Right atrium auricular region (tissue), 2 donors: Measurements from ENCODE around the gene MRFAP1L1. TPM values are rescaled to one million over a fixed set of nuclear protein-coding genes. Genes with fewer than 3 reads are reported as not detected.
A peak's percentile ranks its signal among the peaks of the same experiment; 100 is the strongest.

ENCODE experiments used
- DNase-seq: peaks from one replicate; pipeline ENCODE4 v3.0.0-alpha.2; 2019; ENCODE audit warnings: low spot score
- H3K27ac ChIP-seq, 2 donors: fragments of 200-600 bp; sonication (generic); 1 replicate in 1 of 2; 2 replicates in 1 of 2; pipeline ENCODE4 v1.5.1; 2016 to 2019
- H3K27me3 ChIP-seq, 2 donors: fragments of 200-600 bp; sonication (generic); one replicate each; pipeline versions ENCODE4 v1.5.1 to v1.6.0; 2017 to 2019
- H3K36me3 ChIP-seq: fragments of 200-600 bp; sonication (generic); one replicate; pipeline ENCODE4 v1.5.1; 2016
- H3K4me1 ChIP-seq, 2 donors: fragments of 200-600 bp; sonication (generic); one replicate each; pipeline versions ENCODE4 v1.5.1 to v1.6.0; 2017 to 2019
- H3K4me3 ChIP-seq, 2 donors: fragments of 200-600 bp; sonication (generic); 1 replicate in 1 of 2; 2 replicates in 1 of 2; pipeline ENCODE4 v1.5.1; 2017 to 2019; ENCODE audit warnings: mild to moderate bottlenecking in 1 of 2, moderate library complexity in 1 of 2
- H3K9me3 ChIP-seq, 2 donors: fragments of 200-600 bp; sonication (generic); one replicate each; pipeline ENCODE4 v1.5.1; 2019
- total RNA-seq, 2 donors: library from RNA; depleted of rRNA; stranded (reverse); fragments of >200 nt; gene quantifications; one replicate each; pipeline ENCODE4 v1.1.0, GENCODE V29; 2016
- TF ChIP-seq, protein P1 (sequence below), 2 donors: fragments of 200-600 bp; sonication (generic); IDR thresholded peaks; one replicate each; pipeline ENCODE4 v1.5.1; 2019; ENCODE audit warnings: antibody characterized with exemption in 2 of 2

The MRFAP1L1 gene
- total RNA-seq, 2 donors from 2014 or later = 58.2 to 65.3 TPM

DNA sequence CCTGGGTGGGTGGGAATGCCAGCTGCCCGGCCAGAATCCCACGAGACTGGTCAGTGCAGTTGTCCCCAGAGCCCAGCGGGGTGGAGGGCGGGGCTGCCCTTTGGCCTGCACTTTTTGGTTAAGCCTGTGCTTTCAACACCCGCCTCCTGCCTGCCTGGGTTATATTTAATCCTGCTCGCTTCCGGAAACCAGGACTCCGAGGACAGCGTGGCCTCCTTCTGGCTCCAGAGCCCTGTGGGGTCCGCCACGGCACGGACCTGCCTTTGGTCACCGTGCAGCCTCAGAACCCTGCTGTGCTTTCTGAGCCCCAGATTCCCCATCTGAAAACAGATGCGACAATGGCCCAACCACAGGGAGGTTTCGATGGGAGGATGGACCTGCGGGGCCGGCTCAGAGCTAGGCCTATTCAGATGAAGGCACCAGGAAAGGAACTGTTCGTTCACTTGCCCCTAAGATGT is 43.5 kb upstream of the MRFAP1L1 start:
- Histone ChIP-seq H3K9me3 (no peaks in the 10 kb centered on the region), H3K4me3 (no peak overlapping the region), H3K36me3 (no peaks in the 10 kb centered on the region), H3K4me1 (peaks cover 0 to 24% of the 10 kb centered on the region in 2 donors), H3K27me3 (no peaks in the 10 kb centered on the region), H3K27ac (no peak overlapping the region)
- no peak for DNase-seq
- TF ChIP-seq, protein P1, sequence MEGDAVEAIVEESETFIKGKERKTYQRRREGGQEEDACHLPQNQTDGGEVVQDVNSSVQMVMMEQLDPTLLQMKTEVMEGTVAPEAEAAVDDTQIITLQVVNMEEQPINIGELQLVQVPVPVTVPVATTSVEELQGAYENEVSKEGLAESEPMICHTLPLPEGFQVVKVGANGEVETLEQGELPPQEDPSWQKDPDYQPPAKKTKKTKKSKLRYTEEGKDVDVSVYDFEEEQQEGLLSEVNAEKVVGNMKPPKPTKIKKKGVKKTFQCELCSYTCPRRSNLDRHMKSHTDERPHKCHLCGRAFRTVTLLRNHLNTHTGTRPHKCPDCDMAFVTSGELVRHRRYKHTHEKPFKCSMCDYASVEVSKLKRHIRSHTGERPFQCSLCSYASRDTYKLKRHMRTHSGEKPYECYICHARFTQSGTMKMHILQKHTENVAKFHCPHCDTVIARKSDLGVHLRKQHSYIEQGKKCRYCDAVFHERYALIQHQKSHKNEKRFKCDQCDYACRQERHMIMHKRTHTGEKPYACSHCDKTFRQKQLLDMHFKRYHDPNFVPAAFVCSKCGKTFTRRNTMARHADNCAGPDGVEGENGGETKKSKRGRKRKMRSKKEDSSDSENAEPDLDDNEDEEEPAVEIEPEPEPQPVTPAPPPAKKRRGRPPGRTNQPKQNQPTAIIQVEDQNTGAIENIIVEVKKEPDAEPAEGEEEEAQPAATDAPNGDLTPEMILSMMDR (IDR thresholded peaks at IDR 0.05) = no peak

DNA sequence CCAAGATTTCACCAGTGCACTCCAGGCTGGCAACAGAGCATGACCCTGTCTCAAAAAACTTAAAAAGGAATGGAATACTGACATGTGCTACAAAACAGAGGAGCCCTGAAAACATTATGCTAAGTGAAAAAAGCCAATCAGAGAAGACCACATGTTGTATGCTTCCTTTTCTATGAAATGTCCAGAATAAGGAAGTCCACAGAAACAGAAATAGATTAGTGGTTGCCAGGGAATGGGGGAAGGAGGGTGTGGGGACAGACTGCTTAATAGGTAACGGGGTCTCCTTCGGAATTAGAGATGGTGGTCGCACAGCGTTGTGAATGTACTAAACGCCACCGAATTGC is 42.8 kb upstream of the MRFAP1L1 start:
- TF ChIP-seq, protein P1 (IDR thresholded peaks at IDR 0.05) = no peak
- Histone ChIP-seq H3K4me3 (no peak overlapping the region), H3K27ac (no peak overlapping the region), H3K4me1 (peaks cover 0 to 31% of the 10 kb centered on the region in 2 donors), H3K9me3 (no peaks in the 10 kb centered on the region), H3K27me3 (no peaks in the 10 kb centered on the region), H3K36me3 (no peaks in the 10 kb centered on the region)
- no peak for DNase-seq

DNA sequence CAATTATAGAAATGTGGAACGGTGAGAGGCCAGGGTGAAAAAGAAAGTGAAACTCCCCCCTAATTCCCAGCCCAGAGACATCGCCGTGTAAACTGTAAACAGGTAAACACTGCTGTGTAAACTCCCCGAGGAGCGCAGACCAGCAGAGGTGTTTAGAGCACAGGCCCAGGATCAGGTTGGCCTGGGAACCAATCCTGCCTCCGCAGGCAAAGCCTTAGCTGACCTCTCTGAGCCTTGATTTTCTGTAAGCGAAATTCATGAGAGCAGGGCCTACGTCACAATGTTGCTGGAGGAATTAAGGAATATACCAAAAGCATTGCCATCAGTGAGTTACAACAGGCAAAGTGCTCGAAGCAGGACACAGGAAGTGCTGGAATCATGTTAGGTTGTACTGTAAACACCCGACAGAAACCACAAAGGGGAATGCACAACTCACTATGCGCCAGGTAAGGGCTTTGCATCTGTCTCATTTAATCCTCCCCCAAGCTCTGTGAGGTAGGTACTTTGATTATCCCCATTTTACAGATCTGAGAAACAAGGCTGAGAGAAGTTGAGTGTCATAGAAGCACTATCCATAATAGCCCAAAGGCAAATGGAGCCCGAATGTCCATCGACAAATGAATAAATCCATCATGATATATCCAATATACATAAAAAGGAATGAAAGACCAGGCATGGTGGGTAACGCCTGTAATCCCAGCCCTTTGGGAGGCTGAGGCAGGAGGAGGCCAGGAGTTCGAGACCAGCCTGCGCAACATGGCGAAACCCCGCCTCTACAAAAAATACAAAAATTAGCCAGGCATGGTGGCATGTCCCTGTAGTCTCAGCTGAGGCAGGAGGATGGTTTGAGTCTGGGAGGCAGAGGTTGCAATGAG is 42.2 kb upstream of the MRFAP1L1 start:
- Histone ChIP-seq H3K4me1 (peaks cover 0 to 37% of the 10 kb centered on the region in 2 donors), H3K9me3 (no peaks in the 10 kb centered on the region), H3K27me3 (no peaks in the 10 kb centered on the region), H3K27ac (no peak overlapping the region), H3K36me3 (no peaks in the 10 kb centered on the region), H3K4me3 (no peak overlapping the region)
- no peak for DNase-seq
- TF ChIP-seq, protein P1 (IDR thresholded peaks at IDR 0.05) = no peak

DNA sequence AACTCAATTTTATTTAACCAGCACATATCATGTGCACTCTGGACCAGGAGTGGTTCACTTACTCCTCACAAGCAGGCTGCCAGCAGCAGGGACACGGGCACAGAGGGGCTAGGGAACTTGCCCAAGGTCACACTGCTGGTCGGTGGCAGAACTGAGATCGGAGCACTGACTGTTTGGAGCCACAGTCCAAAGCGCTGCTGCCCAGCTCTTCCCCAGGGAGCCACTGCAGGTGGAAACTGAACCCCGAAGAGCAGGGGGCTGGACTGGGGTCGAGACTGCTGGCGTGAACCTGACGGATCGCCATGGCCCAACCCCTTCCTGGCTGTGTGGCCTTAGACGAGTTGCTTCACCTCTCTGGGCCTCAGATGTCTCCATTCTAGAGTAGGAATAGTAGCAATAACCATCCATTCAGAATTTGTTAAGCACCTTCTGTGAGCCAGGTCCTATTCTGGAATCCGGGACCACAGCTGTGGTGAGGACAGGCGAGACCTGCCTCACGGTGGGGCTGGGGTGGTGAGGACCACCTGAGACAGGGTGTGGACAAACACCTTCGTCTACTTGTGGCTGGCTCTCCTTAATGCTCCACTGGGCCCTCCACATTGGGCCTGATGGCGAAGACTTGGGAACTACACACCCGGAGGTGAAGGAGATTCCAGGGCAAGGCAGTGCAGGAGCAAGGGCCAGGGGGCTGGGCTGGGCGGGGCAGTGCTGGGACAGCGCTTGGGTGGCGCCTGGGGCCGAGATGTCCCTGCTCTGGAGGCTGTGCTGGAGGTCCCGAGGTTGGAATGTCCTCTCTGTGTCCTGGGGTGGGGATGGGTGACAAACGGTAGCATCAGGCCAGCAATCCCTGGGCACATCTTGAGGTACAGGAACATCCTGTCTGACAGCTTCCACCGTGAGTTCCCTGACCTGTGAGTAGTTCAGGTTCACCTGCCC is 40.9 kb upstream of the MRFAP1L1 start:
- DNase-seq = no peak
- Histone ChIP-seq H3K27ac (peak overlapping the region in 1 of 2 donors; percentile 57), H3K27me3 (no peaks in the 10 kb centered on the region), H3K9me3 (no peaks in the 10 kb centered on the region), H3K4me3 (no peak overlapping the region), H3K36me3 (no peaks in the 10 kb centered on the region), H3K4me1 (peaks cover 0 to 44% of the 10 kb centered on the region in 2 donors)
- TF ChIP-seq, protein P1 (IDR thresholded peaks at IDR 0.05) = no peak

DNA sequence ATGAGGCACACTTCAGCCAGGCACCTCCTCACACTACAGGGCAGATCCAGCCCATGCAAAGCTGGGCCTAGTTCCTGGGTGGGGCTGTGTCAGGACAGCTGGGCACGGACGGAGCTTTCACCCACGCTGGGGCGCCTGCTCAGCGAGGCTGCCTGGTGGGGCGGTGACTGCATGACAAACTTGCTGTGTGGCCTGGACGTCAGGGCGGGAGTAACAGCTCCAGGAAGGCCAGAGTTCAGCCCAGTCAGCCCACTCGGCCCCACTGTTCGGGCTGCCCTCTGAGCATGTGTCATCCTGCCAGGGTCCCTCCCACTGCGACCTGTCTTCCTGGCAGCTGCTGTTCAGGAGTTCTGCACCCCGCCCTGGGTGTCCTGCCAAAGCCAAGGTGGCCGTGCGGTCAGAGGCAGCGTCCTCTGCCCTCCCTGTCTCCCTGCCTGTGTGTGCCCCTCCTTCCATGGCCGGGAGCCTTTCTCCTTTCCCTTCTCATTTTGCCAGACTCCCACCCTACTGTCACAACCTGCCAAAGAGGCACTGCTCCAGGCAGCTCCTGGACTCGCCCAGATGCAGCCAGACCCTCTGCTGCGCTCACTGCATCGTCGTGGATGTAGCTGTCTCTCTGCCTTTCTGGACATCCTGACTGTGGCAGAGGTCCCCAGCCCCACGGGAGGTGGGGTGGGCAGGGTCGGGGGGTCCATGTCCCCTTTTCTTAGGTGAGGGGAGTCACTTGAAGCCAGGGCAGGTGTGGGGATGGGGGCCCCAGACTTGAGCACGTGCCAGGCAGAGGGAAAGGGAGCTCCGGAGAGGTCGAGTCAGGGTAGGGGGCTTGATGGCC is 39.9 kb upstream of the MRFAP1L1 start:
- no peaks in the 10 kb centered on the region for H3K9me3 ChIP-seq
- H3K36me3 ChIP-seq = no peaks in the 10 kb centered on the region
- H3K4me1 ChIP-seq = peaks cover 0 to 44% of the 10 kb centered on the region in 2 donors
- TF ChIP-seq, protein P1 (IDR thresholded peaks at IDR 0.05) = no peak
- H3K27ac ChIP-seq = peak overlapping the region; percentile 47 to 57
- H3K27me3 ChIP-seq = no peaks in the 10 kb centered on the region
- H3K4me3 ChIP-seq = no peak overlapping the region
- DNase-seq = peak; percentile 89
